Measurements from ENCODE around the gene CDT1. TPM values are rescaled to one million over a fixed set of nuclear protein-coding genes. Genes with fewer than 3 reads are reported as not detected.

The CDT1 gene
- total and polyA plus RNA-seq, 10 of the 15 experiments (the other 5 are each of a cell fraction or from before 2014, with no cell fraction given), result 0.50 to 87.6 (median 8.8) TPM

GRCh38 chr16:88810912-88811768, 7.6 kb downstream of the CDT1 start (continued):
- TF ChIP-seq, protein P1, sequence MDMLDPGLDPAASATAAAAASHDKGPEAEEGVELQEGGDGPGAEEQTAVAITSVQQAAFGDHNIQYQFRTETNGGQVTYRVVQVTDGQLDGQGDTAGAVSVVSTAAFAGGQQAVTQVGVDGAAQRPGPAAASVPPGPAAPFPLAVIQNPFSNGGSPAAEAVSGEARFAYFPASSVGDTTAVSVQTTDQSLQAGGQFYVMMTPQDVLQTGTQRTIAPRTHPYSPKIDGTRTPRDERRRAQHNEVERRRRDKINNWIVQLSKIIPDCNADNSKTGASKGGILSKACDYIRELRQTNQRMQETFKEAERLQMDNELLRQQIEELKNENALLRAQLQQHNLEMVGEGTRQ (IDR thresholded peaks at IDR 0.05; ENCODE audit: borderline replicate concordance, low read depth, low read length), result peak; percentile 87
- peak; percentile 19; the same call in 1 of the 2 replicates for TF ChIP-seq DPF2 (IDR thresholded peaks at IDR 0.05)
- TF ChIP-seq, protein P2, sequence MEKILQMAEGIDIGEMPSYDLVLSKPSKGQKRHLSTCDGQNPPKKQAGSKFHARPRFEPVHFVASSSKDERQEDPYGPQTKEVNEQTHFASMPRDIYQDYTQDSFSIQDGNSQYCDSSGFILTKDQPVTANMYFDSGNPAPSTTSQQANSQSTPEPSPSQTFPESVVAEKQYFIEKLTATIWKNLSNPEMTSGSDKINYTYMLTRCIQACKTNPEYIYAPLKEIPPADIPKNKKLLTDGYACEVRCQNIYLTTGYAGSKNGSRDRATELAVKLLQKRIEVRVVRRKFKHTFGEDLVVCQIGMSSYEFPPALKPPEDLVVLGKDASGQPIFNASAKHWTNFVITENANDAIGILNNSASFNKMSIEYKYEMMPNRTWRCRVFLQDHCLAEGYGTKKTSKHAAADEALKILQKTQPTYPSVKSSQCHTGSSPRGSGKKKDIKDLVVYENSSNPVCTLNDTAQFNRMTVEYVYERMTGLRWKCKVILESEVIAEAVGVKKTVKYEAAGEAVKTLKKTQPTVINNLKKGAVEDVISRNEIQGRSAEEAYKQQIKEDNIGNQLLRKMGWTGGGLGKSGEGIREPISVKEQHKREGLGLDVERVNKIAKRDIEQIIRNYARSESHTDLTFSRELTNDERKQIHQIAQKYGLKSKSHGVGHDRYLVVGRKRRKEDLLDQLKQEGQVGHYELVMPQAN (conservative IDR thresholded peaks at IDR 0.05), result peak; percentile 95
- peak; percentile 24; the same call in 1 of the 3 replicates for TF ChIP-seq POU2F2 (IDR thresholded peaks at IDR 0.05; ENCODE audit: borderline replicate concordance, low read depth, low read length)
- peak; percentile 47 for TF ChIP-seq NRF1 (conservative IDR thresholded peaks at IDR 0.05; ENCODE audit: low read depth, low read length)
- TF ChIP-seq, protein P3, sequence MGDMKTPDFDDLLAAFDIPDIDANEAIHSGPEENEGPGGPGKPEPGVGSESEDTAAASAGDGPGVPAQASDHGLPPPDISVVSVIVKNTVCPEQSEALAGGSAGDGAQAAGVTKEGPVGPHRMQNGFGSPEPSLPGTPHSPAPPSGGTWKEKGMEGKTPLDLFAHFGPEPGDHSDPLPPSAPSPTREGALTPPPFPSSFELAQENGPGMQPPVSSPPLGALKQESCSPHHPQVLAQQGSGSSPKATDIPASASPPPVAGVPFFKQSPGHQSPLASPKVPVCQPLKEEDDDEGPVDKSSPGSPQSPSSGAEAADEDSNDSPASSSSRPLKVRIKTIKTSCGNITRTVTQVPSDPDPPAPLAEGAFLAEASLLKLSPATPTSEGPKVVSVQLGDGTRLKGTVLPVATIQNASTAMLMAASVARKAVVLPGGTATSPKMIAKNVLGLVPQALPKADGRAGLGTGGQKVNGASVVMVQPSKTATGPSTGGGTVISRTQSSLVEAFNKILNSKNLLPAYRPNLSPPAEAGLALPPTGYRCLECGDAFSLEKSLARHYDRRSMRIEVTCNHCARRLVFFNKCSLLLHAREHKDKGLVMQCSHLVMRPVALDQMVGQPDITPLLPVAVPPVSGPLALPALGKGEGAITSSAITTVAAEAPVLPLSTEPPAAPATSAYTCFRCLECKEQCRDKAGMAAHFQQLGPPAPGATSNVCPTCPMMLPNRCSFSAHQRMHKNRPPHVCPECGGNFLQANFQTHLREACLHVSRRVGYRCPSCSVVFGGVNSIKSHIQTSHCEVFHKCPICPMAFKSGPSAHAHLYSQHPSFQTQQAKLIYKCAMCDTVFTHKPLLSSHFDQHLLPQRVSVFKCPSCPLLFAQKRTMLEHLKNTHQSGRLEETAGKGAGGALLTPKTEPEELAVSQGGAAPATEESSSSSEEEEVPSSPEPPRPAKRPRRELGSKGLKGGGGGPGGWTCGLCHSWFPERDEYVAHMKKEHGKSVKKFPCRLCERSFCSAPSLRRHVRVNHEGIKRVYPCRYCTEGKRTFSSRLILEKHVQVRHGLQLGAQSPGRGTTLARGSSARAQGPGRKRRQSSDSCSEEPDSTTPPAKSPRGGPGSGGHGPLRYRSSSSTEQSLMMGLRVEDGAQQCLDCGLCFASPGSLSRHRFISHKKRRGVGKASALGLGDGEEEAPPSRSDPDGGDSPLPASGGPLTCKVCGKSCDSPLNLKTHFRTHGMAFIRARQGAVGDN (IDR thresholded peaks at IDR 0.05), result peak; percentile 46
- TF ChIP-seq SRF (IDR thresholded peaks at IDR 0.05; ENCODE audit: low read depth in 2 of 2, low read length in 2 of 2), result 0 out of 4 replicates have a peak, but pooled peaks of 1 of the 2 experiments have one; percentile 9
- TF ChIP-seq NR2C1 (IDR thresholded peaks at IDR 0.05), result peak; percentile 10; the same call in 1 of the 2 replicates
- TF ChIP-seq BACH1 (IDR thresholded peaks at IDR 0.05; ENCODE audit: borderline replicate concordance), result peak; percentile 55; the same call in 1 of the 2 replicates
- TF ChIP-seq ZBED1 (IDR thresholded peaks at IDR 0.05; ENCODE audit: borderline replicate concordance), result peak; percentile 5; the same call in 1 of the 2 replicates
- TF ChIP-seq CBFB (IDR thresholded peaks at IDR 0.05; ENCODE audit: low read depth), result peak; percentile 32; the same call in 1 of the 2 replicates
- TF ChIP-seq RAD51 (IDR thresholded peaks at IDR 0.05), result peak; percentile 81
- TF ChIP-seq RB1 (IDR thresholded peaks at IDR 0.05; ENCODE audit: borderline replicate concordance), result 0 out of 2 replicates have a peak, but pooled peaks have one; percentile 43
- TF ChIP-seq RCOR1 (conservative IDR thresholded peaks at IDR 0.05; ENCODE audit: low read depth, low read length), result no peak
- TF ChIP-seq EP300 (IDR thresholded peaks at IDR 0.05; ENCODE audit: borderline replicate concordance in 1 of 2, control insufficient read depth in 1 of 2, low read depth in 2 of 2, low read length in 2 of 2), result no peak
- TF ChIP-seq POLR2AphosphoS2 (IDR thresholded peaks at IDR 0.05; ENCODE audit: low read depth, low read length), result peak; percentile 89
- TF ChIP-seq, protein P4, sequence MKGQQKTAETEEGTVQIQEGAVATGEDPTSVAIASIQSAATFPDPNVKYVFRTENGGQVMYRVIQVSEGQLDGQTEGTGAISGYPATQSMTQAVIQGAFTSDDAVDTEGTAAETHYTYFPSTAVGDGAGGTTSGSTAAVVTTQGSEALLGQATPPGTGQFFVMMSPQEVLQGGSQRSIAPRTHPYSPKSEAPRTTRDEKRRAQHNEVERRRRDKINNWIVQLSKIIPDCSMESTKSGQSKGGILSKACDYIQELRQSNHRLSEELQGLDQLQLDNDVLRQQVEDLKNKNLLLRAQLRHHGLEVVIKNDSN (IDR thresholded peaks at IDR 0.05; ENCODE audit: borderline replicate concordance, extremely low read length, insufficient read depth, low read depth, low read length), result peak; percentile 96
- TF ChIP-seq, protein P5, sequence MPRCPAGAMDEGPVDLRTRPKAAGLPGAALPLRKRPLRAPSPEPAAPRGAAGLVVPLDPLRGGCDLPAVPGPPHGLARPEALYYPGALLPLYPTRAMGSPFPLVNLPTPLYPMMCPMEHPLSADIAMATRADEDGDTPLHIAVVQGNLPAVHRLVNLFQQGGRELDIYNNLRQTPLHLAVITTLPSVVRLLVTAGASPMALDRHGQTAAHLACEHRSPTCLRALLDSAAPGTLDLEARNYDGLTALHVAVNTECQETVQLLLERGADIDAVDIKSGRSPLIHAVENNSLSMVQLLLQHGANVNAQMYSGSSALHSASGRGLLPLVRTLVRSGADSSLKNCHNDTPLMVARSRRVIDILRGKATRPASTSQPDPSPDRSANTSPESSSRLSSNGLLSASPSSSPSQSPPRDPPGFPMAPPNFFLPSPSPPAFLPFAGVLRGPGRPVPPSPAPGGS (IDR thresholded peaks at IDR 0.05; ENCODE audit: borderline replicate concordance, insufficient read depth, low read depth, low read length, poor library complexity, severe bottlenecking), result peak; percentile 1
- TF ChIP-seq SIN3A (IDR thresholded peaks at IDR 0.05; ENCODE audit: low read depth, low read length), result peak; percentile 76
